Type B pancreatic cell (in vitro differentiated cells): Measurements from ENCODE around the gene MAP4K5. TPM values are rescaled to one million over a fixed set of nuclear protein-coding genes. Genes with fewer than 3 reads are reported as not detected.

Experiments used
- DNase-seq: peaks from one replicate; pipeline ENCODE4 v3.0.0; 2021; ENCODE audit warnings: mixed read lengths; ENCODE audit not compliant: unreplicated experiment; ENCODE audit errors: extremely low spot score
- H3K27ac Mint-ChIP-seq: 2 replicates; pipeline ENCODE4 v1.8.0; 2021; ENCODE audit warnings: mild to moderate bottlenecking, mixed read lengths
- H3K27me3 Mint-ChIP-seq: 2 replicates; pipeline ENCODE4 v1.8.0; 2021; ENCODE audit warnings: mixed read lengths
- H3K36me3 Mint-ChIP-seq: 2 replicates; pipeline ENCODE4 v1.8.0; 2021; ENCODE audit warnings: mixed read lengths
- H3K4me1 Mint-ChIP-seq: one replicate; pipeline ENCODE4 v1.8.0; 2021; ENCODE audit warnings: mixed read lengths; ENCODE audit not compliant: unreplicated experiment
- H3K4me3 Mint-ChIP-seq: 2 replicates; pipeline ENCODE4 v1.8.0; 2021; ENCODE audit warnings: mild to moderate bottlenecking, mixed read lengths
- H3K9me3 Mint-ChIP-seq: 2 replicates; pipeline ENCODE4 v1.8.0; 2021; ENCODE audit warnings: mixed read lengths
- CTCF ChIP-seq: fragments of 200-600 bp; sonication (generic); conservative IDR thresholded peaks from 2 replicates; pipeline ENCODE4 v1.5.0; 2021; ENCODE audit warnings: antibody characterized with exemption, mild to moderate bottlenecking
- long read RNA-seq: library from polyadenylated mRNA; unstranded; transcript quantifications from one replicate; pipeline ENCODE4 v2.0.0, GENCODE V29; 2020
- total RNA-seq: library from RNA; stranded (reverse); gene quantifications from 2 replicates; pipeline ENCODE4 v1.2.1, GENCODE V29; 2021; ENCODE audit warnings: low replicate concordance

Gene MAP4K5
- 48.2 and 58.4 TPM in 2 replicates for total RNA-seq
- long read RNA-seq, partial matches to known transcripts, result 2 of 11 reads
- long read RNA-seq, other reads (novel, unspliced or antisense), result 9 of 11 reads

GRCh38 chr14:50532502-50533240 lies at the start of gene MAP4K5:
Gene MAP4K5, minus strand, starts transcription at chr14:50532569. Its CDS starts 520 bp downstream, at chr14:50532049.
- H3K36me3 Mint-ChIP-seq, result no peaks in the 10 kb centered on the region
- no peaks in the 10 kb centered on the region for H3K27me3 Mint-ChIP-seq
- peak; percentile 88 for TF ChIP-seq CTCF
- H3K4me1 Mint-ChIP-seq, result peaks cover 31% of the 10 kb centered on the region
- H3K9me3 Mint-ChIP-seq, result no peaks in the 10 kb centered on the region
- DNase-seq, result peak; percentile 93
- peak within 1 kb of the TSS; percentile 96 for H3K4me3 Mint-ChIP-seq
- H3K27ac Mint-ChIP-seq, result peak within 1 kb of the TSS; percentile 87

- Mint-ChIP-seq H3K4me1 (no peaks in the 10 kb centered on the region), H3K27me3 (no peaks in the 10 kb centered on the region), H3K9me3 (no peaks in the 10 kb centered on the region), H3K4me3 (no peak overlapping the region), H3K27ac (no peak overlapping the region), H3K36me3 (no peaks in the 10 kb centered on the region)
- no peak for DNase-seq
- TF ChIP-seq CTCF, result no peak
Measured at GRCh38 chr14:50578433-50578832, 46.1 kb upstream of the MAP4K5 start.

GRCh38 chr14:50577982-50578381 lies 45.6 kb upstream of the MAP4K5 start:
- no peak overlapping the region for H3K27ac Mint-ChIP-seq
- DNase-seq, result no peak
- no peak overlapping the region for H3K4me3 Mint-ChIP-seq
- no peaks in the 10 kb centered on the region for H3K36me3 Mint-ChIP-seq
- no peak for TF ChIP-seq CTCF
- no peaks in the 10 kb centered on the region for H3K27me3 Mint-ChIP-seq
- H3K4me1 Mint-ChIP-seq, result no peaks in the 10 kb centered on the region
- H3K9me3 Mint-ChIP-seq, result no peaks in the 10 kb centered on the region

- TF ChIP-seq CTCF, result no peak
- H3K4me1 Mint-ChIP-seq, result no peaks in the 10 kb centered on the region
- peaks cover 4% of the 10 kb centered on the region for H3K9me3 Mint-ChIP-seq
- no peak overlapping the region for H3K27ac Mint-ChIP-seq
- no peaks in the 10 kb centered on the region for H3K36me3 Mint-ChIP-seq
- DNase-seq, result no peak
- no peaks in the 10 kb centered on the region for H3K27me3 Mint-ChIP-seq
- H3K4me3 Mint-ChIP-seq, result no peak overlapping the region
Measured at GRCh38 chr14:50575769-50576168, 43.4 kb upstream of the MAP4K5 start.

GRCh38 chr14:50573862-50574261 lies 41.5 kb upstream of the MAP4K5 start:
- no peaks in the 10 kb centered on the region for H3K27me3 Mint-ChIP-seq
- no peak for TF ChIP-seq CTCF
- DNase-seq, result no peak
- H3K9me3 Mint-ChIP-seq, result peaks cover 9% of the 10 kb centered on the region
- H3K36me3 Mint-ChIP-seq, result peaks cover 4% of the 10 kb centered on the region
- no peaks in the 10 kb centered on the region for H3K4me1 Mint-ChIP-seq
- no peak overlapping the region for H3K4me3 Mint-ChIP-seq
- no peak overlapping the region for H3K27ac Mint-ChIP-seq
